GM19468 (cell line): ENCODE data around the gene ADARB2.
"Not testable (repeated sequence)": the region's sequence is repeated elsewhere in the genome, so short reads cannot be mapped to it uniquely, and the experiment has no call there.

ENCODE experiments used
- ATAC-seq: cut with Tn5 transposase; IDR thresholded peaks from one replicate; pipeline ENCODE4 v1.9.1; 2021; ENCODE audit warnings: mild to moderate bottlenecking, moderate library complexity, moderate number of reproducible peaks; ENCODE audit not compliant: unreplicated experiment; ENCODE audit errors: extremely low read depth

The ADARB2 gene

DNA sequence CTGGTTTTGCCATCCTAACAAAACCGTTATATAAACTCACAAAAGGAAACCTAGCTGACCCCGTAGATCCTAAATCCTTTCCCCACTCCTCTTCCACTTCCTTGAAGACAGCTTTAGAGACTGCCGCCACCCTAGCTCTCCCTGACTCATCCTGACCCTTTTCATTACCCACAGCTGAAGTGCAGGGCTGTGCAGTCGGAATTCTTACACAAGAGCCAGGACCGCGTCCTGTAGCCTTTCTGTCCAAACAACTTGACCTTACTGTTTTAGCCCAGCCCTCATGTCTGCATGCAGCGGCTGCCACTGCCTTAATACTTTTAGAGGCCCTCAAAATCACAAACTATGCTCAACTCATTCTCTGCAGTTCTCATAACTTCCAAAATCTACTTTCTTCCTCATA is 385.0 kb downstream of the ADARB2 start:
- ATAC-seq, result not testable (repeated sequence)

DNA sequence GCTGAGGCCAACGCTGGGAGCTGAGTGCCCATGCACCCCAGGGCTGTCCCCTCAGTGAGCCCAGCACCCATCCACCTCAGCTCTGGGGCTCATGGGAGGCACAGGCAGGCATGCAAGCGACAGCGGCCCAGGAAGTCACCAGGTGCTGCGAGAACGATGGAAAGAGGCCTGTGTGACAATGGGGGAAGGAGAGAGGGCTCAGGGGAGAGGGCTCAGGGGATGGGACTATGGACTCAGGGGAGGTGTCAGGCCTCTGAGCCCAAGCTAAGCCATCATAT is 388.6 kb downstream of the ADARB2 start:
- no peak for ATAC-seq

DNA sequence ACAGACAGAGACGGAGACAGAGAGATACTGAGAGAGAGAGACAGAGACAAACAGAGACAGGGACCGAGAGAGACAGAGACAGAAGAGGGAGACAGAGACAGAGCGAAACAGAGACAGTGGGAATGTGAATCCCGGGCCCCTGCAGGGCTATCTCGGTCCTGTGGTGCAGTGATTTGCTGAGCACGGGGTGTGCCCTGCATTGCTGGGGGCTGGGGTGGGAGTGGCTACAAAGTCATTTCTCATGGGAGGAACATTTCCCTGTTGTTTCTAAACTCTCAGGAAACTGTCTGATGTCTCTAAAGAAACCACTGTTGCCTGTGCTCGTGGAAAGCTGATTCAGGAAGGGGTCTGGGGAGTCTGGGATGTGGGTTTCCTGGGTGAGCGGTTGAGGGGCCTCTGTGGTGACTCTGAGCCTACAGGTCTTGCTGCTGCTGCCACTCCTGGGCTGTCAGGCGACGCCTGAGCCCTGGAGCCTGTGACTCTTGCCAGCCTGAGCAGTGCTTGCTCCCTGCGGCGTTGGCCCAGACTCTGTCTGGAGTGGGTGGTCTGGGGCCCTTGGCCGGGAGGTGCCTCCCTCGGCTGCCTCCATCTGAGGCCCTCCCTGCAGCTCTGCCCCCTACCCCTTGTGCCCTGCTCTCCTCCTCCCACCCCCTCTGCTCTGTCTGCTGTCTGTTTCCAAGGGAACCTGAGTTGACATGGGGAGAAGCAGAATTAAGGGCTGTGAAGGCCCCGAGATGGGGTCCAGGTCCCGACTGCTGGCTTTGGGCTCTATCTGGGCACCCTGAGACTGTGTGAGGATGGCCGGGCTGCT is 389.2 kb downstream of the ADARB2 start:
- ATAC-seq, result no peak

DNA sequence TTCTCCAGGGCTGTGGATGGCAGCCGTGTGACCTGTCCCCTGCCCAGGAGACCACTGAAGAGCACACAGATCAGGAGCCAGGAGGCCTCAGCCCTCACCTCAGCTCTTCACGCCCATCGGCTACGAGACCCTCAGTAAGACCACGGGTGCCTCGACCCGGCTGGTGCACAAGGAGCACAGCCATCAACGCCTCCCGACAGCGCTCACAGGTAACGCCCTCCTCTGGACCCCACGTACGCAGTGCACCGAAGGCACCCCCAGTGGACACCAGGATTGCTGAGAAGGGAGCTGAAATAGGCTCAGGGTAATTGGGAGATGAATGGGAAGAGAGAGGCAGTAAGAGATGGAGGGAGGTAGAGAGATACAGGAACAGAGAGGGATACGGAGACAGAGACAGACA is 389.8 kb downstream of the ADARB2 start:
- no peak for ATAC-seq

DNA sequence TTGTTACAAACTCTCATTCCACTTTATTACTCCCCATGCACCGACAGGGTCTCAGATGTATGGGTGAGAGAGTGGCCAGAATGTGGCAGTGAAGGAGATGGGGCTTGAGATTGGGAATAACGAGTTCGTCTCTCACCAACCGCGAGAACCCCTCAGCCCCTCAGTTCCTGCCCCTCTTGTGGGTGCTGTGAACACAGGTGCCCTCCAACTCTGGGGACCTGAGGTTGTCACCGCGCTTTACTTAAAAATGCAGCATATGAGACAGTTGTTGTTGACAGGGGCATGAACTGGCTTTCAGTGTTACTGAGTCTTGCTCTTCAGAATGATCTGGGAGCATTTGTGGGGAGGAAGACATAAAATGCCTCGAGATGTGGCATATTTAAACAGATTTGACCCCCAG is 391.1 kb downstream of the ADARB2 start:
- no peak for ATAC-seq

DNA sequence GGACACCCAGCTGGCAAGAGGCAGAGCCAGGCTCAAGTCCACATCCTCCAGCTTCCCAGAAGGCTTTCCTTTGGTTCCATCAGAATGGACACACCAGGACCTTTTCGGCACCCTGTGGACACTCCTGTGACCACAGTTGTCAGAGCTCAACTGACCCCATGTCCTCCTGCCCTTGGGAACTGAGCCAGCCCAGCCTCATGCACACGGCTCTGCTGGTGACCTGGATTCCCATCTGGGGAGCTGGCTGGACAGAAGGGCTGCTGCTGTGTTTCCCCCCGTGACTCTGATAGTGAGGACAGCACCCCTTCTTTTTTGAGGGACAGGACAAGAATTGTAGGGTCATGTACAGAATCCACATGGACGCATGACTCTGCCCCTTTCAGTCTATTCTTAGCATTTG is 392.0 kb downstream of the ADARB2 start:
- no peak for ATAC-seq

DNA sequence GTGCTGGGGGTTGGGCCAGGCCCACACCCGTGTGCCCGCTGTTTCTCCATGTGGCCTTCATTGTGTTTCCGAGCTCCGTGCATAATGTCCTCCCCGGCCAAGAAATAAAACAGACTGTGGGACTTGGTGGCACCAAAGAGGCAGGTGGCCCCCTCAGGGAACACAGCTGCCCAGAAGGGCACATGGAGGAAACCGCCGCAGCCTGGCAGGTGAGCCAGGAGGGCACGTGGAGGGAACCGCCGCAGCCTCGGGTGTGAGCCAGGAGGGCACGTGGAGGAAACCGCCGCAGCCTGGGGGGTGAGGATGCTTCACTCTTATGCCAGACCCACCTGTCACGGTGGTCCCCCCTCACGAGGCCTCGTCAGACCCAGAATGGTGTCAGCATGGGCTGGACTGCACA is 392.5 kb downstream of the ADARB2 start:
- ATAC-seq, result no peak

DNA sequence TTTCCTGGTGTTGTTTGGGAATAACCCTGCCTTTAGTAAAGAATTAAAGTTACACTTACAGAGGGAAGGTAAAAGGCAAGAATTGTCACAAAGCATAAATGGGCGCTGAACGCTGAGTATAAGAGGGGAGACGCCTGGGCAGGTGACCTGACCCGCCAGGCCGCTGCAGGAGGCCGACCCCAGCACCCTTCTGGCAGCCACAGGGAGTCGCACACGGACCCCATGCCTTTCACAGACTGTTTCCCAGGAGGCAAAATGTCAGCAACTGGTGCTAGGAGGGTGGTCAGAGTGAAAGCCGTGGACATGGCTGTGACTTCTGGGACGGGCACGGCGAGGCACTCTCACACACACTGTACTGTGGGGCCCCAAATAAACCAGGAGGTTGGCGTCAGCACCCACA is 392.9 kb downstream of the ADARB2 start:
- ATAC-seq, result no peak

DNA sequence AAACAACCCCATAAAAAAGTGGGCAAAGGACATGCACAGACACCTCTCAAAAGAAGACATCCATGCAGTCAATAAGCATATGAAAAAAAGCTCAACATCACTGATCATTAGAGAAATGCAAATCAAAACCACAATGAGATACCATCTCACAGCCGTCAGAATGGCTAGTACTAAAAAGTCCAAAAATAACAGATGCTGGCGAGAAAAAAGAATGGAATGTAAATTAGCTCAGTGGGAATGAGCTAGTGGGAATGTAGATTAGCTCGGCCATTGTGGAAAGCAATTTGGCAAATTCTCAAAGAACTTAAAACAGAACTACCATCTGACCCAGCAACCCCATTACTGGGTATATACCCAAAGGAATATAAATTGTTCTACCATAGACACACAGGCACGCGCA is 394.1 kb downstream of the ADARB2 start:
- no peak for ATAC-seq

DNA sequence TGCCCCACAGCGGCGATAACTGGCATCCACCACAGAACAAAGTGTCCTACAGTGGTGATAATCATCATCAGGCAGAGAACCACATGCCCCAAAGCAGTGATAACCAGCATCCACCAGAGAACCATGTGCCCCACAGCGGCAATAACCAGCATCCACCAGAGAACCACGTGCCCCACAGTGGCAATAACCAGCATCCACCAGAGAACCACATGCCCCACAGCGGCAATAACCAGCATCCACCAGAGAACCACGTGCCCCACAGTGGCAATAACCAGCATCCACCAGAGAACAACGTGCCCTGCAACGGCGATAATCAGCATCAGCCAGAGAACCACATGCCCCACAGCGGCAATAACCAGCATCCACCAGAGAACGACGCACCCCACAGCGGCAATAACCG is 396.3 kb downstream of the ADARB2 start:
- ATAC-seq, result not testable (repeated sequence)

DNA sequence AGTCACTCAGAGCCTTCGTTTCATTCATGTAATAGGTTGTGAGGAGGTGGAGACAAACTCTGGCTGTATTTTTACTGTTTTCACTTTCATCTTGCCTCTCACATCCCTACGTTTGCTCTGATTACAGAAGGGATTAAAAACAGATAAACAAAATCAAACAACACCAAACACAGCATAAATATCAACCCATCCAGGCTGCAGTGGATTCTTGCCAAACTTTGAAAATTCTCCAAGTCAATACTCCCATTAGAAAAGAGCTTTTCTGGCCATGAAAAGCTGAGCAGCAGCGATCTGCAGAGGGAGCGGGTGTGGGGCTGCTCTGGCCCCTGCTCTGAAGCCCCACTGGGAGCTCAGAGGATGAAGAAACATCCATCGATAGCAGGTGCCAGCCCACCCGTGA is 397.9 kb downstream of the ADARB2 start:
- ATAC-seq, result no peak

DNA sequence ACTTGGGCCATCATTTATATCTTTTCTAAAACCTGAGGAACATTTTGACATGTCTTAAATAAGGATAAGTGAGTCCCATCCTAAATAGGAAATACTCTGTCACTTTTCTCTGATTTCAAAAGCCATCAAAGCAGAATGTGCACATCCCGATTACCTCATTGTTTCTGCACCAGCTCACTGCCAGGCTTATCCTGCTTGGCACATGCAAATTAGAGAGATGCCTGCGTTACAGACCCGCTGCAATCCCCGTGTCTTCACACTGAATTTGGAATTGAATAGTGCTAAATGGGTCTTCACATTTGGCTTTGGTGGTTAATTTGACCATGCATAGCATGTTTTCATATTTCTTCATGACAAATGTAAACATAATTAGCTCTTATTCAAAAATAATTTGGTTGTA is 401.7 kb downstream of the ADARB2 start:
- no peak for ATAC-seq

DNA sequence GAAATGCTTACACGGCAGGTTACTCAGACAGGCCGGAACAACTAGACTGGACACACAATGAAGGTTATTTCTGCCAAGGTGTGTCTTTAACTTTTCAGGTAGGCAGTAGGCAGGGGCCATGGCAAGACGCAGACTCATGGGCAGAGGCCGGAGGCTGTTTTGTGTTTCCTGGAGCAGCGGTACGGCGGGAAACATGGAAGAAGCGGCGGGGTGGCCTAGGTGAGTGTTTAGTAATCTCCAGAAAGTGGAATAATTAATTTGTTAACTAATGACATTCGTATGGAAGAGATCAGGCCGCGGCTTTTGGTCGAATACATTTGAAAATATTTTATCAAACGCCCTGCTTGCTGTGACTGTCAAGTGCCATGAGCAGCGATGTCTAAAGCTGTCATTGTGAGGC is 403.3 kb downstream of the ADARB2 start:
- ATAC-seq, result no peak

DNA sequence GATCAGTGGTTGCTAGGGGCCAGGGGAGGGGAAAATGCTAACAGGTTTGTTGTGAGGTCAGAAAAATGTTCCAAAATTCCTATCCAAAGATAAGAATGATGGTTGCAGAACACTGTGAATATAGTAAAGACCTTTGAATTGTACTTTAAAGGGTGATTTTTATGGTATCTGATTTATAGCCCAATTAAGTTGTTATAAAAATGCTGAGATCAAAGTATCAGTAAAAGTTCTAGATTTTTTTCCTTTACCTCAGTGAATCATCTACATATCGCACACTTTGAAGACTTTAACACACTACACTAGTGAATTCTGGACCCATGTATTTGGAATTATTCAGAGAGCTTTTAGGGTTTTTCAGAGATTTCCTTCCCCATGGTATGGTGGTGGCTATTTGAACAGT is 405.8 kb downstream of the ADARB2 start:
- ATAC-seq, result no peak

DNA sequence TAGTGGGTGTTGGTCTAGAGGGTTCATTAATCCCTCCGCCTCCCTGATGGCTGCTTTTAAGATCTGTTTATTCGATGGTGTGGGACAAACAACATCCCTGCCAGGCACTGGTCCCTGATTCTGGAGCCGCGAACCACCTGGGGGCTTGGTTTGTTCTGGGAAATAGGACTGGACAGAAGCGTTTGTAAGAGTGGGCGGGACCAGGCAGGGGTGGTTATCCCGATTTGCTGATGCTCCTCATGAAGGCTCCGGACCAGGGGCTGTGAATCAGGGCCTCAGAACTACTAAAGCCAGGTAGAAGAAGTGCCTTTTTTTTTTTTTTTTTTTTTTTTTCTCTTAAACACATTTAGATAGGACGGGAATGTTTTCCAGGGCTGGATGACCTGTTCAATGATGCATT is 407.7 kb downstream of the ADARB2 start:
- no peak for ATAC-seq

DNA sequence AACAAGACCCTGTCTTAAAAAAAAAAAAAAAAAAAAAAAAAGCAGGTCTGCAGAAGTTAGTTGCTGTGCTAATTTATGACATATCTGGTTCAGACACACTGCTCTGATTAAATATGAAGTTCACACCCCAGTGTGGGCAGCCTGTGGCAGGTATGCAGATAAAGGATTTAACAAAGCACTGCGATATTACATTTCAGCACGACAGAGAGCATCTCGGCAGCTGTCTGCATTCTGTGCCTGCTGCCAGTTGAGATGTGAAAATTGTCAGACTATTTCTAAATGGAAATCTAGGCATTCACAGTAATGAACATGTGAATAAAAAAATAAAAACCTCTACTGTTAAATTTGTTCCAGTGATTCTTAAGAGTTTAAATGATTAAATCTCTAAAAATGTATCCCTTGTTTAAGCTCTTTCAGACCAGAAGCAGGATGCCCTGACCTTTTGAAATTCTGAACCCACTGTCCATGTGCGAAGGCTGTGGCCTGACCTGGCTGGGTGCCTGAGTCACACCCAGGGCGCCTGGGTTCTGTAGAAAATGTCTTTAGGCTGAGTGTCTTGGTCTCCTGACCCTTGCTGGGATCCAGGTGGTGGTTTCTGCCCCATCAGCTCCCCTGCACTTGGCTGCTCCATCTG is 408.2 kb downstream of the ADARB2 start:
- no peak for ATAC-seq

DNA sequence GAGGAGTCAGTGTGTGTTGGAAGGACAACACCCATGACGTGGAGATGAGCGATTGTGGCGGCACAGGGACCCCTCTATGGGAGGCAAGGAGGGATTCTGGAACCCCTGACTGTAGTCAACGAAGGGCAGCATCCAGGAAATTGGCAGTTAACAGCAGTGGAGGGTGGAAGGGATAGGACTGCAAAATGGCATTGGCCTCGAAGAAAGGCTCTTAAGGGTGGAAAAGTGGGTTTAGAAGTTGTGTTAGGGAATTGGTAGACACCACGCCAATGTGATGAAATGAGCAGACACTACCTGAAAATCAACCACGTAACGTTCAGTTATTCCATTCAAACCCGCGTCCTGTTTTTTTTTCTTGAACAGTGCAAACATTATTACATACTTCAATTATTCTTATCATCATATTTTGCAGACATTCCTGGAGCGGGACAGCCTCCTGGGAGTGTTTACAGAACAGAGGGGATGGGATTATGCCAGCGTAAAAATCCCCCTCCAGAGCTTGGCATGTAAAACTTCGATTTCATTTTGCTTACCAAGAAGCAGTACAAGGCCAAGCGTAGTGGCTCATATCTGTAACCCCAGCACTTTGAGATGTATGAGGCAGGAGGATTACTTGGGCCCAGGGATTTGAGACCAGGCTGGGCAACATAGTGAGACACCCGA is 409.0 kb downstream of the ADARB2 start:
- no peak for ATAC-seq

DNA sequence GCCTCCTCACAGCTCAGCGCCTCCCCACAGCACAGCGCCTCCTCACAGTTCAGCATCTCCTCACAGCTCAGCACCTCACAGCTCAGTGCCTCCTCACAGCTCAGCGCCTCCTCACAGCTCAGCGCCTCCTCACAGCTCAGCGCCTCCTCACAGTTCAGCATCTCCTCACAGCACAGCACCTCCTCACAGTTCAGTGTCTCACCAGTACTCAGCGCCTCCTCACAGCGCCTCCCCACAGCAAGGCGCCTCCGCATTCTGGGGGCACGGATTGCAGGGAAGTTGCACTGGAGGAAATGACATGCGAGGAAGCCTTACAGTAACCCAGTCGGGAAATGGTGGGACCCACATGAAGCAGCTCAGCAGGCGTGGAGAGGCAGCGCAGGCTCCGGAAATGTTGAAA is 409.6 kb downstream of the ADARB2 start:
- no peak for ATAC-seq

DNA sequence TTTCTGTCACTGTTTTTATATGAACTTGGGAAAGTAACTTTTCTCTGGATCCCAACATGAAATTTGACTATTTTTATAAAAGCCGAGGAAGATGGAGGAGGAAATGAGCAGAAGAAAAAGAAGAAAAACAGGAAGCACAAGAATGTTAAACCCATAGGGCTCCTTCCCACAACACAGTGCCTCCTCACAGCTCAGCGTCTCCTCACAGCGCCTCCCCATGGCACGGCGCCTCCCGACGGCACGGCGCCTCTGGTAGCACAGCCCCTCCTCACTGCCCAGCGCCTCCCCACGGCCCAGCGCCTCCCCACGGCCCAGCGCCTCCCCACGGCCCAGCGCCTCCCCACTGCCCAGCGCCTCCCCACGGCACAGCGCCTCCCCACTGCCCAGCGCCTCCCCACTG is 410.8 kb downstream of the ADARB2 start:
- not testable (repeated sequence) for ATAC-seq

DNA sequence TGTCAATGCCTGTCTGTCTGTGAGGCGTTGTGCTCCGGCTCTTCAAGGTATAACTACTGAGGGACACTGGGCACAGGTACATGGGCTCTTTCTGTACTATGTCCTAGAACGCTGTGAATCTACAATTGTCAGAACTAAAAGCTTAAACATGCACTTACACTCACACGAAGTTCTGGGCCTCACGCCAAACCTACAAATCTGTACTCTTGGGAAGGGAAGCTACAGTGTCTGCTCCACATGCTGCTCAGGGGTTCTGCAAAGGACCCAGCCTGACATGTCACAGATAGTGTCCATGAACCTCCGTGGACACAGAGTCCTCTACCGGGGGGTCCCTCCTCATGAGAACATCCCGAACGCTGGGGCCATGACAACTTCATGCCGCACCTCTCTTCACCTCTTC is 412.4 kb downstream of the ADARB2 start:
- no peak for ATAC-seq

DNA sequence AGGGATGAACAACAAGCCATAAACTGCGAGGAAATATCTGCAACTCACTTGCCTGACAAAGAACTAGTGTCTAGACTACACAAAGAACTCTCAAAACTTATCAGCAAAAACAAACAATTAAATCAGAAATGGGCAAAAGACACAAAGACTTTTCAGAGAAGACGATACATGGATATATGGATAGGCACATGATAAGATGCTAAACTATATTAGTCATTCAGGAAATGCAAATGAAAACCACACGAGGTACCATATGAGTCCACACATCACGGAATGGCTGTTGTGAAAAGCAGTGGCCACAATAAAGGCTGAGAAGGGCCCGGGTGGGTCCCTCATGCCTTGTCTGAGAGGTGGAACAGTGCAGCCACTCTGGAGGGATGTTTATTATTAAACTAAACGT is 413.4 kb downstream of the ADARB2 start:
- ATAC-seq, result no peak
